WTC11 (cell line): ENCODE results near the gene SIPA1L3. TPM values are rescaled to one million over a fixed set of nuclear protein-coding genes. Genes with fewer than 3 reads are reported as not detected.

ENCODE experiments used
- ATAC-seq: fragments of 200-7000 bp; cut with Tn5 transposase; 2 replicates; pipeline ENCODE4 v1.10.0; 2021; ENCODE audit warnings: mild to moderate bottlenecking, moderate library complexity
- CTCF ChIA-PET: fragments of 300-600 bp; sonication (Branson Sonifier 250); formaldehyde crosslinking; loops from one replicate; lab custom pipeline; 2021; ENCODE audit warnings: antibody characterized with exemption; lab: Charles Lee
- POLR2A ChIA-PET: fragments of 350-600 bp; sonication (Branson Sonifier 250); formaldehyde crosslinking; loops from one replicate; lab custom pipeline; 2021; ENCODE audit warnings: antibody characterized with exemption; lab: Charles Lee
- DNase-seq: peaks from one replicate; pipeline ENCODE4 v3.0.0; 2021; ENCODE audit warnings: low spot score
- H3K27ac Mint-ChIP-seq: 2 replicates; pipeline ENCODE4 v1.8.0; 2021; ENCODE audit warnings: mixed read lengths
- H3K27me3 Mint-ChIP-seq: 2 replicates; pipeline ENCODE4 v1.8.0; 2021; ENCODE audit warnings: low read depth, mild to moderate bottlenecking, moderate library complexity, mixed read lengths
- H3K36me3 Mint-ChIP-seq: 2 replicates; pipeline ENCODE4 v1.8.0; 2021; ENCODE audit warnings: mixed read lengths
- H3K4me1 Mint-ChIP-seq: 2 replicates; pipeline ENCODE4 v1.8.0; 2022; ENCODE audit warnings: mixed read lengths
- H3K4me3 Mint-ChIP-seq: 2 replicates; pipeline ENCODE4 v1.8.0; 2021; ENCODE audit warnings: mild to moderate bottlenecking, moderate library complexity, mixed read lengths
- H3K9me3 Mint-ChIP-seq: 2 replicates; pipeline ENCODE4 v1.8.0; 2021; ENCODE audit warnings: mixed read lengths
- CBFB ChIP-seq: sonication (generic); formaldehyde crosslinking; IDR thresholded peaks from 2 replicates; pipeline ENCODE4 v1.8.1; 2022; ENCODE audit warnings: mild to moderate bottlenecking, low read depth, missing genetic modification reagents
- CREB1 ChIP-seq: sonication (generic); formaldehyde crosslinking; IDR thresholded peaks from 2 replicates; pipeline ENCODE4 v1.8.0; 2023; ENCODE audit warnings: mild to moderate bottlenecking, missing genetic modification reagents
- ESRRA ChIP-seq: sonication (generic); formaldehyde crosslinking; IDR thresholded peaks from 2 replicates; pipeline ENCODE4 v1.8.1; 2022; ENCODE audit warnings: mild to moderate bottlenecking, missing genetic modification reagents, borderline replicate concordance
- ETV6 ChIP-seq: sonication (generic); formaldehyde crosslinking; IDR thresholded peaks from 2 replicates; pipeline ENCODE4 v1.8.1; 2022; ENCODE audit warnings: mild to moderate bottlenecking, missing genetic modification reagents
- HMGA2 ChIP-seq: fragments of 250-450 bp; sonication (Bioruptor Pico); IDR thresholded peaks from 2 replicates; pipeline ENCODE4 v1.4.0; 2021; ENCODE audit warnings: mild to moderate bottlenecking, moderate library complexity
- IRF2 ChIP-seq: sonication (generic); formaldehyde crosslinking; IDR thresholded peaks from 2 replicates; pipeline ENCODE4 v1.8.0; 2022; ENCODE audit warnings: low read depth, missing genetic modification reagents, borderline replicate concordance
- NR1H2 ChIP-seq: sonication (generic); formaldehyde crosslinking; IDR thresholded peaks from 2 replicates; pipeline ENCODE4 v1.9.0; 2021; ENCODE audit warnings: mild to moderate bottlenecking, moderate library complexity, missing genetic modification reagents
- NR2C2 ChIP-seq: sonication (generic); formaldehyde crosslinking; IDR thresholded peaks from 2 replicates; pipeline ENCODE4 v1.8.0; 2022; ENCODE audit warnings: mild to moderate bottlenecking, missing genetic modification reagents
- NR3C1 ChIP-seq: sonication (generic); formaldehyde crosslinking; conservative IDR thresholded peaks from 2 replicates; pipeline ENCODE4 v1.8.1; 2023; ENCODE audit warnings: low read depth, mild to moderate bottlenecking, missing genetic modification reagents
- OVOL2 ChIP-seq: fragments of 250-450 bp; sonication (Bioruptor Pico); IDR thresholded peaks from 2 replicates; pipeline ENCODE4 v1.9.0; 2021; ENCODE audit warnings: mild to moderate bottlenecking, borderline replicate concordance
- SMAD3 ChIP-seq: sonication (generic); formaldehyde crosslinking; IDR thresholded peaks from 2 replicates; pipeline ENCODE4 v1.8.0; 2022; ENCODE audit warnings: missing genetic modification reagents, mild to moderate bottlenecking, borderline replicate concordance
- ZNF317 ChIP-seq: sonication (generic); formaldehyde crosslinking; IDR thresholded peaks from 2 replicates; pipeline ENCODE4 v1.8.1; 2023; ENCODE audit warnings: low read depth, mild to moderate bottlenecking, moderate library complexity, missing genetic modification reagents, borderline replicate concordance
- ZNF423 ChIP-seq: fragments of 250-450 bp; sonication (Bioruptor Pico); IDR thresholded peaks from 2 replicates; pipeline ENCODE4 v2.1.2; 2022; ENCODE audit warnings: mild to moderate bottlenecking, moderate library complexity
- total RNA-seq: library from RNA; stranded (reverse); gene quantifications from 3 replicates; pipeline ENCODE4 v1.2.3, GENCODE V29; 2021
- TF ChIP-seq, protein P1 (sequence below): sonication (generic); formaldehyde crosslinking; conservative IDR thresholded peaks from 2 replicates; pipeline ENCODE4 v1.8.1; 2023; ENCODE audit warnings: mild to moderate bottlenecking, low read depth, missing genetic modification reagents, moderate library complexity
- TF ChIP-seq, protein P2 (sequence below): sonication (generic); formaldehyde crosslinking; IDR thresholded peaks from 2 replicates; pipeline ENCODE4 v1.8.0; 2023; ENCODE audit warnings: missing genetic modification reagents
- TF ChIP-seq, protein P3 (sequence below): sonication (generic); formaldehyde crosslinking; IDR thresholded peaks from 2 replicates; pipeline ENCODE4 v1.8.0; 2023; ENCODE audit warnings: mild to moderate bottlenecking, missing genetic modification reagents
- TF ChIP-seq, protein P4 (sequence below): sonication (generic); formaldehyde crosslinking; IDR thresholded peaks from 2 replicates; pipeline ENCODE4 v1.8.0; 2022; ENCODE audit warnings: mild to moderate bottlenecking, missing genetic modification reagents
- TF ChIP-seq, protein P5 (sequence below): sonication (generic); formaldehyde crosslinking; IDR thresholded peaks from 2 replicates; pipeline ENCODE4 v1.8.0; 2022; ENCODE audit warnings: mild to moderate bottlenecking, missing genetic modification reagents
- TF ChIP-seq, protein P6 (sequence below): fragments of 250-450 bp; sonication (Bioruptor Pico); IDR thresholded peaks from 2 replicates; pipeline ENCODE4 v1.9.0; 2021; ENCODE audit warnings: moderate library complexity, mild to moderate bottlenecking, inconsistent platforms, borderline replicate concordance

SIPA1L3 gene
- total RNA-seq, 1 experiment from 2014 or later: 41.5 TPM

DNA sequence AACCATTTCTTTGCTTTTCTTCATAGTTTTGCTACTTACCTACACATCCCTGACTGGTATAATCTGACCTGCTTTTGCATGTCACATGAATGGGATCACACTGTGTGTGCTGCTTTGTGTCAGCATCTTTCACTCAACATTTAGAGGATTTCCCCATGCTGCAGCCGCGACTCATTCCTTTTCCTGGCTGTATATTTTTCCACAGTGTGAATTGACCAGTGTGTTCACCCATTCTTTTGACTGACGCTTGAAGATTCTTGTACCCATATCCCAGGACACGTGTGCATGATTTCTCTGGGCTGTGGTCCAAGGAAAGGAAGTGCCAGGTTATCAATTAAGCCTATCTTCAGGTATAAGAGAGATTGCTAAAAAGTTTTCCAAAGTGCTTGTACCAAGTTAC lies 198.6 kb downstream of the SIPA1L3 start:
- CTCF ChIA-PET: no interaction called here
- no peaks in the 10 kb centered on the region for H3K9me3 Mint-ChIP-seq
- POLR2A ChIA-PET: no interaction called here
- H3K27ac Mint-ChIP-seq: no peak overlapping the region
- no peaks in the 10 kb centered on the region for H3K4me1 Mint-ChIP-seq
- H3K36me3 Mint-ChIP-seq: peaks cover 49% of the 10 kb centered on the region
- TF ChIP-seq, protein P1, sequence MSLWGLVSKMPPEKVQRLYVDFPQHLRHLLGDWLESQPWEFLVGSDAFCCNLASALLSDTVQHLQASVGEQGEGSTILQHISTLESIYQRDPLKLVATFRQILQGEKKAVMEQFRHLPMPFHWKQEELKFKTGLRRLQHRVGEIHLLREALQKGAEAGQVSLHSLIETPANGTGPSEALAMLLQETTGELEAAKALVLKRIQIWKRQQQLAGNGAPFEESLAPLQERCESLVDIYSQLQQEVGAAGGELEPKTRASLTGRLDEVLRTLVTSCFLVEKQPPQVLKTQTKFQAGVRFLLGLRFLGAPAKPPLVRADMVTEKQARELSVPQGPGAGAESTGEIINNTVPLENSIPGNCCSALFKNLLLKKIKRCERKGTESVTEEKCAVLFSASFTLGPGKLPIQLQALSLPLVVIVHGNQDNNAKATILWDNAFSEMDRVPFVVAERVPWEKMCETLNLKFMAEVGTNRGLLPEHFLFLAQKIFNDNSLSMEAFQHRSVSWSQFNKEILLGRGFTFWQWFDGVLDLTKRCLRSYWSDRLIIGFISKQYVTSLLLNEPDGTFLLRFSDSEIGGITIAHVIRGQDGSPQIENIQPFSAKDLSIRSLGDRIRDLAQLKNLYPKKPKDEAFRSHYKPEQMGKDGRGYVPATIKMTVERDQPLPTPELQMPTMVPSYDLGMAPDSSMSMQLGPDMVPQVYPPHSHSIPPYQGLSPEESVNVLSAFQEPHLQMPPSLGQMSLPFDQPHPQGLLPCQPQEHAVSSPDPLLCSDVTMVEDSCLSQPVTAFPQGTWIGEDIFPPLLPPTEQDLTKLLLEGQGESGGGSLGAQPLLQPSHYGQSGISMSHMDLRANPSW: no peak
- TF ChIP-seq CBFB (CRISPR knock-in tag) (no peak), OVOL2 (CRISPR knock-in tag) (no peak), ESRRA (CRISPR knock-in tag) (no peak), ZNF423 (CRISPR knock-in tag) (no peak), NR2C2 (CRISPR knock-in tag) (no peak), HMGA2 (CRISPR knock-in tag) (no peak), IRF2 (CRISPR knock-in tag) (no peak), CREB1 (CRISPR knock-in tag) (no peak), SMAD3 (CRISPR knock-in tag) (no peak), ETV6 (CRISPR knock-in tag) (no peak), NR3C1 (CRISPR knock-in tag) (no peak), ZNF317 (CRISPR knock-in tag) (no peak), NR1H2 (CRISPR knock-in tag) (no peak)
- TF ChIP-seq, protein P2, sequence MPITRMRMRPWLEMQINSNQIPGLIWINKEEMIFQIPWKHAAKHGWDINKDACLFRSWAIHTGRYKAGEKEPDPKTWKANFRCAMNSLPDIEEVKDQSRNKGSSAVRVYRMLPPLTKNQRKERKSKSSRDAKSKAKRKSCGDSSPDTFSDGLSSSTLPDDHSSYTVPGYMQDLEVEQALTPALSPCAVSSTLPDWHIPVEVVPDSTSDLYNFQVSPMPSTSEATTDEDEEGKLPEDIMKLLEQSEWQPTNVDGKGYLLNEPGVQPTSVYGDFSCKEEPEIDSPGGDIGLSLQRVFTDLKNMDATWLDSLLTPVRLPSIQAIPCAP (CRISPR knock-in tag): no peak
- TF ChIP-seq, protein P3, sequence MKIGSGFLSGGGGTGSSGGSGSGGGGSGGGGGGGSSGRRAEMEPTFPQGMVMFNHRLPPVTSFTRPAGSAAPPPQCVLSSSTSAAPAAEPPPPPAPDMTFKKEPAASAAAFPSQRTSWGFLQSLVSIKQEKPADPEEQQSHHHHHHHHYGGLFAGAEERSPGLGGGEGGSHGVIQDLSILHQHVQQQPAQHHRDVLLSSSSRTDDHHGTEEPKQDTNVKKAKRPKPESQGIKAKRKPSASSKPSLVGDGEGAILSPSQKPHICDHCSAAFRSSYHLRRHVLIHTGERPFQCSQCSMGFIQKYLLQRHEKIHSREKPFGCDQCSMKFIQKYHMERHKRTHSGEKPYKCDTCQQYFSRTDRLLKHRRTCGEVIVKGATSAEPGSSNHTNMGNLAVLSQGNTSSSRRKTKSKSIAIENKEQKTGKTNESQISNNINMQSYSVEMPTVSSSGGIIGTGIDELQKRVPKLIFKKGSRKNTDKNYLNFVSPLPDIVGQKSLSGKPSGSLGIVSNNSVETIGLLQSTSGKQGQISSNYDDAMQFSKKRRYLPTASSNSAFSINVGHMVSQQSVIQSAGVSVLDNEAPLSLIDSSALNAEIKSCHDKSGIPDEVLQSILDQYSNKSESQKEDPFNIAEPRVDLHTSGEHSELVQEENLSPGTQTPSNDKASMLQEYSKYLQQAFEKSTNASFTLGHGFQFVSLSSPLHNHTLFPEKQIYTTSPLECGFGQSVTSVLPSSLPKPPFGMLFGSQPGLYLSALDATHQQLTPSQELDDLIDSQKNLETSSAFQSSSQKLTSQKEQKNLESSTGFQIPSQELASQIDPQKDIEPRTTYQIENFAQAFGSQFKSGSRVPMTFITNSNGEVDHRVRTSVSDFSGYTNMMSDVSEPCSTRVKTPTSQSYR (CRISPR knock-in tag): no peak
- TF ChIP-seq, protein P4, sequence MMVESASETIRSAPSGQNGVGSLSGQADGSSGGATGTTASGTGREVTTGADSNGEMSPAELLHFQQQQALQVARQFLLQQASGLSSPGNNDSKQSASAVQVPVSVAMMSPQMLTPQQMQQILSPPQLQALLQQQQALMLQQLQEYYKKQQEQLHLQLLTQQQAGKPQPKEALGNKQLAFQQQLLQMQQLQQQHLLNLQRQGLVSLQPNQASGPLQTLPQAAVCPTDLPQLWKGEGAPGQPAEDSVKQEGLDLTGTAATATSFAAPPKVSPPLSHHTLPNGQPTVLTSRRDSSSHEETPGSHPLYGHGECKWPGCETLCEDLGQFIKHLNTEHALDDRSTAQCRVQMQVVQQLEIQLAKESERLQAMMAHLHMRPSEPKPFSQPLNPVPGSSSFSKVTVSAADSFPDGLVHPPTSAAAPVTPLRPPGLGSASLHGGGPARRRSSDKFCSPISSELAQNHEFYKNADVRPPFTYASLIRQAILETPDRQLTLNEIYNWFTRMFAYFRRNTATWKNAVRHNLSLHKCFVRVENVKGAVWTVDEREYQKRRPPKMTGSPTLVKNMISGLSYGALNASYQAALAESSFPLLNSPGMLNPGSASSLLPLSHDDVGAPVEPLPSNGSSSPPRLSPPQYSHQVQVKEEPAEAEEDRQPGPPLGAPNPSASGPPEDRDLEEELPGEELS (CRISPR knock-in tag): no peak
- TF ChIP-seq, protein P5, sequence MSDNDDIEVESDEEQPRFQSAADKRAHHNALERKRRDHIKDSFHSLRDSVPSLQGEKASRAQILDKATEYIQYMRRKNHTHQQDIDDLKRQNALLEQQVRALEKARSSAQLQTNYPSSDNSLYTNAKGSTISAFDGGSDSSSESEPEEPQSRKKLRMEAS (CRISPR knock-in tag): no peak
- TF ChIP-seq, protein P6, sequence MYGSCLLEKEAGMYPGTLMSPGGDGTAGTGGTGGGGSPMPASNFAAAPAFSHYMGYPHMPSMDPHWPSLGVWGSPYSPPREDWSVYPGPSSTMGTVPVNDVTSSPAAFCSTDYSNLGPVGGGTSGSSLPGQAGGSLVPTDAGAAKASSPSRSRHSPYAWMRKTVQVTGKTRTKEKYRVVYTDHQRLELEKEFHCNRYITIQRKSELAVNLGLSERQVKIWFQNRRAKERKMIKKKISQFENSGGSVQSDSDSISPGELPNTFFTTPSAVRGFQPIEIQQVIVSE: no peak
- no peak overlapping the region for H3K4me3 Mint-ChIP-seq
- H3K27me3 Mint-ChIP-seq: no peaks in the 10 kb centered on the region
- DNase-seq: no peak
- ATAC-seq: no peak
